SU-DHL-6 (cell line): ENCODE measurements around the gene PTPRC.

ENCODE experiments used
- H2AFZ ChIP-seq: fragments of 200-600 bp; sonication (generic); 2 replicates; pipeline ENCODE4 v1.6.1; 2014; ENCODE audit warnings: low read depth, mild to moderate bottlenecking, moderate library complexity, mixed read lengths, antibody characterized with exemption, low read length; ENCODE audit not compliant: severe bottlenecking
- H3F3A ChIP-seq: fragments of 200-600 bp; shearing (Covaris generic); 2 replicates; pipeline ENCODE4 v1.6.0; 2016; ENCODE audit warnings: antibody characterized with exemption, mild to moderate bottlenecking; ENCODE audit not compliant: insufficient read depth
- H3K27ac ChIP-seq: fragments of 200-600 bp; sonication (generic); 2 replicates; pipeline ENCODE4 v1.5.1; 2016; ENCODE audit warnings: low read depth, mild to moderate bottlenecking, low read length, moderate library complexity, mixed read lengths
- H3K27me3 ChIP-seq: fragments of 200-600 bp; sonication (generic), shearing (Covaris generic); 2 replicates; pipeline ENCODE4 v1.6.0; 2014; ENCODE audit warnings: mild to moderate bottlenecking, low read length
- H3K36me3 ChIP-seq: fragments of 200-600 bp; sonication (generic); 2 replicates; pipeline ENCODE4 v1.6.1; 2014; ENCODE audit warnings: mild to moderate bottlenecking, low read length, mixed read lengths
- H3K4me2 ChIP-seq: fragments of 300-600, 200-600 bp; shearing (Covaris generic), sonication (generic); 2 replicates; pipeline ENCODE4 v1.6.0; 2014; ENCODE audit warnings: low read length, low read depth, mild to moderate bottlenecking; ENCODE audit not compliant: poor library complexity, severe bottlenecking
- H3K4me3 ChIP-seq: fragments of 200-600 bp; sonication (generic); 2 replicates; pipeline ENCODE4 v1.5.1; 2014; ENCODE audit warnings: antibody characterized with exemption, low read length, mild to moderate bottlenecking, mixed read lengths; ENCODE audit not compliant: insufficient read depth, poor library complexity, severe bottlenecking
- H3K79me2 ChIP-seq: fragments of 200-600 bp; sonication (generic); 2 replicates; pipeline ENCODE4 v1.6.1; 2014; ENCODE audit warnings: mild to moderate bottlenecking, low read length, moderate library complexity; ENCODE audit not compliant: insufficient read depth
- H3K9ac ChIP-seq: fragments of 200-600 bp; sonication (generic); 2 replicates; pipeline ENCODE4 v1.7.0; 2014; ENCODE audit warnings: mild to moderate bottlenecking, low read length
- H3K9me2 ChIP-seq: fragments of 200-600 bp; sonication (generic); replicated peaks from 2 replicates; pipeline ENCODE4 v1.6.1; 2014; ENCODE audit warnings: low read length; ENCODE audit not compliant: insufficient read depth
- H3K9me3 ChIP-seq: fragments of 200-600 bp; sonication (generic); 2 replicates; pipeline ENCODE4 v1.6.1; 2014; ENCODE audit warnings: low read length, mixed read lengths; ENCODE audit not compliant: insufficient read depth
- H4K20me1 ChIP-seq: fragments of 200-600 bp; sonication (generic); 2 replicates; pipeline ENCODE4 v1.6.1; 2014; ENCODE audit warnings: low read depth, mild to moderate bottlenecking, antibody characterized with exemption, low read length, moderate library complexity, mixed read lengths
- CTCF ChIP-seq: fragments of 200-600 bp; sonication (generic); IDR thresholded peaks from one replicate; pipeline ENCODE4 v1.5.1; 2017; ENCODE audit warnings: antibody characterized with exemption, mild to moderate bottlenecking, low read length, moderate library complexity; ENCODE audit not compliant: insufficient read depth, poor library complexity, severe bottlenecking
- EZH2phosphoT487 ChIP-seq: fragments of 200-600 bp; sonication (generic), shearing (Covaris generic); conservative IDR thresholded peaks from 2 replicates; pipeline ENCODE4 v1.6.1; 2018; ENCODE audit warnings: mild to moderate bottlenecking, antibody characterized with exemption, low read length, moderate library complexity, mixed read lengths

The PTPRC gene

DNA sequence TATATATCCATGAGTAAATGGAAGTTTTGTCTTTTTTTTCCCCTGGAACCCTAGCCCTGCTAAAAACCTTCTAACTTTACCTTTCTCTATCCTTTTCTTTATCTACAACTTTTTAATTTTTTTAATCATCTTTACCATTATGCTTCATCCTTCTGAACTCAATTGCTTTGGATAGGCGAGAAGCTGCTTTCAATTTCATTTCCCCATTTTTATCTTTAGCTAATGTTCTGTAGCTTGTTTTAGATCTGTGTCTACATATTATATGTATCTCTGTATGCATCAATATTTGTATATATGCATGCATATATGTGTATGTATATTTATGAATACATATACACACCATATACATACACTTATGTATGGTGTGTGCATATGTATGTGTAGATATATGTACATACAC lies 57.4 kb downstream of the PTPRC start:
- Histone ChIP-seq H3K4me3 (no peak overlapping the region), H3K27ac (peak overlapping the region; percentile 45), H3K79me2 (peaks cover 65% of the 10 kb centered on the region), H2AFZ (no peak overlapping the region), H3K4me2 (peak overlapping the region; percentile 49), H3K9me3 (no peaks in the 10 kb centered on the region), H3K27me3 (no peaks in the 10 kb centered on the region), H3K9ac (no peak overlapping the region), H3K9me2 (no peaks in the 10 kb centered on the region), H3F3A (peaks cover 41% of the 10 kb centered on the region), H4K20me1 (no peaks in the 10 kb centered on the region), H3K36me3 (peaks cover 73% of the 10 kb centered on the region)
- TF ChIP-seq EZH2phosphoT487 (no peak), CTCF (no peak)

DNA sequence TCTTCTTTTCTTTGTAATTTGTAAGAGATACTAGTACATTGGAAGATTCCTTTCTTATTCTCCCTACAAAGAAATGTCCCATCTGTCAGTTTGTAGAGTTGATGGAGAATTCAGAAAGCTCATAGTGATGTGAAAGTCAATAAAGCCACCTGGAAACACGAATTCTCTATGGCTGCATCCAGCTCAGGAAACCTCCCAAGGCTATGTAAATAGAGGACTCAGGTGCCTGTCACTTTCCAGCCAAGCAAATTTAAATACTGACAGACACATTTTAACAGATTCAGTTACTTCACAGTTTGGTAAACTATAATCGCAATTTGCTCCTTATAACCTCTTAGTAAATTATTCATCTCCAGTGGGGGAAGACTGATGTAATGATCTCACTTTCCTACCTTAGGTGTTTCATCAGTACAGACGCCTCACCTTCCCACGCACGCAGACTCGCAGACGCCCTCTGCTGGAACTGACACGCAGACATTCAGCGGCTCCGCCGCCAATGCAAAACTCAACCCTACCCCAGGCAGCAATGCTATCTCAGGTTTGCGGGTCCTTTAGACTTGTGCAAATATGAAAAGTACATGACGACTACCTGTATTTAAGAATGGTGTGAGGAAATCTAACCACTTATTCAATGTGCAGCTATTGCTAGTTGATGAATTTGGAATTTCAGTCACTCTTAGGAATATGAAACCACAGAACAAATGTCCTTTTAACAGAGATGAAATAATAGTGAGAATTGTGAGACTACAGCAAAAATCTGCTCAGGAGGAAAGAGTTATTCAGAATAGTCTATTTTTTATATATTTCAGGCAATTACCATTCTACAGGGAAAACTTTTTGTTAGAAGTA lies 60.6 kb downstream of the PTPRC start:
- TF ChIP-seq CTCF (peak; percentile 73), EZH2phosphoT487 (no peak)
- H3K9me2 ChIP-seq, result no peaks in the 10 kb centered on the region
- no peaks in the 10 kb centered on the region for H3K27me3 ChIP-seq
- H3K4me3 ChIP-seq, result no peak overlapping the region
- no peak overlapping the region for H3K9ac ChIP-seq
- H3F3A ChIP-seq, result peaks cover 35% of the 10 kb centered on the region; the same call in 1 of the 2 replicates
- H3K36me3 ChIP-seq, result peaks cover 80% of the 10 kb centered on the region
- no peak overlapping the region for H2AFZ ChIP-seq
- no peaks in the 10 kb centered on the region for H4K20me1 ChIP-seq
- H3K9me3 ChIP-seq, result no peaks in the 10 kb centered on the region
- H3K4me2 ChIP-seq, result no peak overlapping the region
- peak overlapping the region; percentile 28; the same call in 1 of the 2 replicates for H3K27ac ChIP-seq
- peaks cover 38% of the 10 kb centered on the region for H3K79me2 ChIP-seq

GRCh38 chr1:198700016-198700392 lies 61.2 kb downstream of the PTPRC start:
- Histone ChIP-seq H3K4me2 (no peak overlapping the region), H3K9ac (no peak overlapping the region)

More at GRCh38 chr1:198700016-198700392, 61.2 kb downstream of the PTPRC start:
- H3K79me2 ChIP-seq, result peaks cover 33% of the 10 kb centered on the region
- no peaks in the 10 kb centered on the region for H3K27me3 ChIP-seq
- H4K20me1 ChIP-seq, result no peaks in the 10 kb centered on the region
- peaks cover 39% of the 10 kb centered on the region; the same call in 1 of the 2 replicates for H3F3A ChIP-seq
- H3K4me3 ChIP-seq, result no peak overlapping the region
- no peaks in the 10 kb centered on the region for H3K9me3 ChIP-seq
- H2AFZ ChIP-seq, result no peak overlapping the region
- no peak for TF ChIP-seq CTCF
- TF ChIP-seq EZH2phosphoT487, result no peak
- no peak overlapping the region for H3K27ac ChIP-seq
- H3K36me3 ChIP-seq, result peaks cover 80% of the 10 kb centered on the region
- no peaks in the 10 kb centered on the region for H3K9me2 ChIP-seq
